ENCODE results near the gene DOCK4. TPM values are rescaled to one million over a fixed set of nuclear protein-coding genes. Genes with fewer than 3 reads are reported as not detected.

DOCK4 gene
- total RNA-seq, 1 donor from 2014 or later, result 44.1 TPM

DNA sequence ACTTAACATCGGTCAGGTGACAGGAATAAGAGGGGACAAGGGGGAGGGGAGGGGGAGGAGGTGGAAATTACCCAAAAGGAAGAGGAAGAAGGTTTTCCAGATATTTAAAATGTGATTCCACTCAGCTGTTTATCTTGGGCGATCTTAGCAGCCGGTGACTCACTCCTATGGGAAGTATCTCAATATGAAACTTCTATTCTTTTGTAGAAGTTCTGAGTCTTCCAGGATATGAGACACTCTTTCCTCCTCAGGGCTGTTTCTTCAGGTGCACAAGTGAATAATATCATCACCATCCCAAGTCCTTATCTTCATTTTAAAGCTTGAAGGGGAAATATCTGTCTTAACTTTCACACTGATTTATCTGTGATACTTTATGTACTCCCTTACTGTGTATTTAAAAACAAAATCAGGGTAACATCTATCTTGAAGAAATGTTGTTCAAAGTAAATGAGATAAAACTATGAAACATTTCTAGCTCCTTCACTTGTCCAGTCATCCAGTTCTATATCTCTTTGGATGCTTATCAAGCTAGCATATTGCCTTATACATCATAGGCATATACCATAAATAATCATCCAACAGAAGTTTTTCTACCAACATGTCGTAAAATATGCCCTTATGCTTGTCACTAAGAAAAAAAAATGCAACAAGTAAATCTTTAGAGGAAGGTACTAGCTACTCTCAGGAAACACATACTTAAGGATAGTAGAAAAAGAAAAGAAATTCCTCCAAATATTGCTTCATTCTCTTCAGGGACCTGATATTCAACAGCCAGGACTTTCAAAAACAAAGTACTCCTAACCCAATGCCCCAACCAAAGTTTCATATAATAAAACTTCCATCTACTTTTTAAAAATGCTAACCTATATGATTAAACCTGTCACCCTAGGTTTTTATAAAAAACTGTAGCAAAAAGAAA is 13.7 kb downstream of the DOCK4 start:
- no peak for TF ChIP-seq CTCF (IDR thresholded peaks at IDR 0.05)
- no peaks in the 10 kb centered on the region for H3K27me3 Mint-ChIP-seq (ENCODE audit: unreplicated experiment)
- DNase-seq (ENCODE audit: extremely low spot score, unreplicated experiment), result no peak
- H3K36me3 Mint-ChIP-seq (ENCODE audit: unreplicated experiment), result no peaks in the 10 kb centered on the region
- peaks cover 24% of the 10 kb centered on the region for H3K4me1 Mint-ChIP-seq (ENCODE audit: unreplicated experiment)
- no peak overlapping the region for H3K4me3 Mint-ChIP-seq (ENCODE audit: unreplicated experiment)
- peak overlapping the region; percentile 58 for H3K27ac Mint-ChIP-seq (ENCODE audit: unreplicated experiment)
- no peaks in the 10 kb centered on the region for H3K9me3 Mint-ChIP-seq (ENCODE audit: unreplicated experiment)

DNA sequence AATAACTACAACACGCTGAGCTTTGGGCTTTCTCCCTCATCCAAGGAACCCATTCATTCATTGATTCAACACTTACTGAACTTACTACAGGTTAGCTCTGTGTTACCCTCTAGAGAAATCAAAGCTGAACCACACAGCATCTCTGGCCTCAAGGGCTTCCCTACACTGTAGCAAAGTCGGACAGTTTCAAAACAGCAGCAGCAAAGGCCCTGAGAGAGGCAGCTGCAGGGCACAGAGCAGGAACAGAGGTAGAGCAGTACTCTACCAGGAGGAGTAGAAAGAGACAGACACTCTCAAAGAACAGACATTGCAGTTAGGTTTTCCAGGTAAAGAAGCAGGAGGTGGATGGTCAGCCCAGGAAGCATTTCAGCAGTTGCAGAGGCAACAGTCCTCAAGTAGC is 16.1 kb downstream of the DOCK4 start:
- no peak for TF ChIP-seq CTCF (IDR thresholded peaks at IDR 0.05)
- no peaks in the 10 kb centered on the region for H3K27me3 Mint-ChIP-seq (ENCODE audit: unreplicated experiment)
- no peaks in the 10 kb centered on the region for H3K36me3 Mint-ChIP-seq (ENCODE audit: unreplicated experiment)
- H3K4me3 Mint-ChIP-seq (ENCODE audit: unreplicated experiment), result no peak overlapping the region
- H3K4me1 Mint-ChIP-seq (ENCODE audit: unreplicated experiment), result peaks cover 24% of the 10 kb centered on the region
- DNase-seq (ENCODE audit: extremely low spot score, unreplicated experiment), result no peak
- H3K9me3 Mint-ChIP-seq (ENCODE audit: unreplicated experiment), result no peaks in the 10 kb centered on the region
- no peak overlapping the region for H3K27ac Mint-ChIP-seq (ENCODE audit: unreplicated experiment)

DNA sequence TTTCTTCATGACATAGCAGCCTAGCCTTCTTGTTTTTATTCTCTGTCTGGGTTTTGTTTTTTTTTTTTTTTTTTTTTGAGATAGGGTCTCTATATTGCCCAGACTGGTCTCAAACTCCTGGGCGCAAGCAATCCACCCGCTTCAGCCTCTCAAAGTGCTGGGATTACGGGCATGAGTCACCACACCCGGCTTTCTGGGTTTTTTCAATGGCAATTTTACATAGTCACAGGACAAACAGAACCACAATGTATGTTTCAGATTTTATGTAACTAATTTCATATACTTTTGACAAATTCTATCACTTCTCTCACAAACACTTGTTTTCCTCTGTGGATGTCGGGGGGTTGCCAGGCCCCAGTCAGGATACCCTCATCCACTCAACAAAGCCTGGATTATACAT is 16.5 kb downstream of the DOCK4 start:
- no peak for DNase-seq (ENCODE audit: extremely low spot score, unreplicated experiment)
- Mint-ChIP-seq H3K4me1 (ENCODE audit: unreplicated experiment) (peaks cover 25% of the 10 kb centered on the region), H3K9me3 (ENCODE audit: unreplicated experiment) (no peaks in the 10 kb centered on the region), H3K36me3 (ENCODE audit: unreplicated experiment) (no peaks in the 10 kb centered on the region), H3K4me3 (ENCODE audit: unreplicated experiment) (no peak overlapping the region), H3K27me3 (ENCODE audit: unreplicated experiment) (no peaks in the 10 kb centered on the region), H3K27ac (ENCODE audit: unreplicated experiment) (no peak overlapping the region)
- no peak for TF ChIP-seq CTCF (IDR thresholded peaks at IDR 0.05)

DNA sequence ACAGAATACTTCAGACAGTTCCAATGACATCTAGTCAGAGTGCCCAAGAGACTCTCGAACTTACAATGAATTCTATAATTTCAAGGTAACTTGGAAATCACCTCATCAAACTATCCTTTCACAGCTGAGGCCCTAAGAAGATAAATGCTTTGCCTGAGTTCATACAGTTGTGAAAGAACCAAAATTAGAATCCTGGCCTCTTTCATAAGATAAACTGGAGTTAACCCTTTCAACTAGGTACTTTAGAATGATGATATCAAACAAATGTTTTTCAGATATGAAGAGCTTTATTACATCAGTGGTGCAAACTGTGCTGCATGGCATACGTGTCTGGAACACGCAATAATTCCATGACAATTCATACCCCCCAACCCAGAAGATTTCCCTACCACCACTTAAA is 17.9 kb downstream of the DOCK4 start:
- Mint-ChIP-seq H3K36me3 (ENCODE audit: unreplicated experiment) (no peaks in the 10 kb centered on the region), H3K27me3 (ENCODE audit: unreplicated experiment) (no peaks in the 10 kb centered on the region), H3K4me3 (ENCODE audit: unreplicated experiment) (no peak overlapping the region), H3K9me3 (ENCODE audit: unreplicated experiment) (no peaks in the 10 kb centered on the region), H3K4me1 (ENCODE audit: unreplicated experiment) (peaks cover 26% of the 10 kb centered on the region), H3K27ac (ENCODE audit: unreplicated experiment) (no peak overlapping the region)
- DNase-seq (ENCODE audit: extremely low spot score, unreplicated experiment), result no peak
- TF ChIP-seq CTCF (IDR thresholded peaks at IDR 0.05), result no peak

DNA sequence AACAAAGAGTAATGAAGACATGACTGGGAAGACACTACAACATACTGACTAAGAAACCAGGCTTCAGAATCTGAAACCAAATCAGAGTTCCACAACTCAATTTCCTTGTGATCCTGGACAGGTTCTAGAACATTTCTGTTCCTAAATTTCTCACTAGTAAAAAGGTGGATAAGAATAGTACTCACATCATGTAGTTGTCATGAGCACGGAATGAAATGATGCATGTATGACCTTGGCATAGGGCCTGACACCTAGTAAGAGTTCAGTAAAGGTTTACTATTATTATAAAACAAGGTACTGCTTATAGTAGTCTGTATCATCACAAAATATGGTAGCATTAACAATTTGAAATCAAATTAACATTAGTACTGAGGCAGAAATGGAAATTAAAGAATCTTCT is 19.9 kb downstream of the DOCK4 start:
- Mint-ChIP-seq H3K27ac (ENCODE audit: unreplicated experiment) (no peak overlapping the region), H3K36me3 (ENCODE audit: unreplicated experiment) (no peaks in the 10 kb centered on the region), H3K4me1 (ENCODE audit: unreplicated experiment) (peaks cover 17% of the 10 kb centered on the region), H3K9me3 (ENCODE audit: unreplicated experiment) (no peaks in the 10 kb centered on the region), H3K4me3 (ENCODE audit: unreplicated experiment) (no peak overlapping the region), H3K27me3 (ENCODE audit: unreplicated experiment) (no peaks in the 10 kb centered on the region)
- no peak for DNase-seq (ENCODE audit: extremely low spot score, unreplicated experiment)
- no peak for TF ChIP-seq CTCF (IDR thresholded peaks at IDR 0.05)

Measured in osteocyte (in vitro differentiated cells).